ENCODE results near the gene TTC38.

- TF ChIP-seq, protein P1, sequence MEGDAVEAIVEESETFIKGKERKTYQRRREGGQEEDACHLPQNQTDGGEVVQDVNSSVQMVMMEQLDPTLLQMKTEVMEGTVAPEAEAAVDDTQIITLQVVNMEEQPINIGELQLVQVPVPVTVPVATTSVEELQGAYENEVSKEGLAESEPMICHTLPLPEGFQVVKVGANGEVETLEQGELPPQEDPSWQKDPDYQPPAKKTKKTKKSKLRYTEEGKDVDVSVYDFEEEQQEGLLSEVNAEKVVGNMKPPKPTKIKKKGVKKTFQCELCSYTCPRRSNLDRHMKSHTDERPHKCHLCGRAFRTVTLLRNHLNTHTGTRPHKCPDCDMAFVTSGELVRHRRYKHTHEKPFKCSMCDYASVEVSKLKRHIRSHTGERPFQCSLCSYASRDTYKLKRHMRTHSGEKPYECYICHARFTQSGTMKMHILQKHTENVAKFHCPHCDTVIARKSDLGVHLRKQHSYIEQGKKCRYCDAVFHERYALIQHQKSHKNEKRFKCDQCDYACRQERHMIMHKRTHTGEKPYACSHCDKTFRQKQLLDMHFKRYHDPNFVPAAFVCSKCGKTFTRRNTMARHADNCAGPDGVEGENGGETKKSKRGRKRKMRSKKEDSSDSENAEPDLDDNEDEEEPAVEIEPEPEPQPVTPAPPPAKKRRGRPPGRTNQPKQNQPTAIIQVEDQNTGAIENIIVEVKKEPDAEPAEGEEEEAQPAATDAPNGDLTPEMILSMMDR (IDR thresholded peaks at IDR 0.05), result no peak
- TF ChIP-seq POLR2A (IDR thresholded peaks at IDR 0.05; ENCODE audit: low read depth), result no peak
Observed at GRCh38 chr22:46241396-46242007, 26.3 kb upstream of the TTC38 start.
